MM.1S (cell line): Measurements from ENCODE around the gene PNMT.
A peak's percentile ranks its signal among the peaks of the same experiment; 100 is the strongest.

Experiments used
- DNase-seq: peaks from one replicate; pipeline ENCODE4 v3.0.0-alpha.2; 2015
- H2AFZ ChIP-seq: fragments of 300-600 bp; sonication (generic); 2 replicates; pipeline ENCODE4 v1.6.0; 2016; ENCODE audit warnings: antibody characterized with exemption, low read length
- H3F3A ChIP-seq: fragments of 300-600 bp; sonication (generic); 2 replicates; pipeline ENCODE4 v1.6.1; 2016; ENCODE audit warnings: mild to moderate bottlenecking, antibody characterized with exemption, low read length, moderate library complexity, mixed read lengths; ENCODE audit not compliant: insufficient read depth
- H3K27ac ChIP-seq: fragments of 300-600 bp; sonication (generic); 2 replicates; pipeline ENCODE4 v1.5.1; 2016; ENCODE audit warnings: mild to moderate bottlenecking, low read length
- H3K27me3 ChIP-seq: fragments of 300-600 bp; sonication (generic); replicated peaks from 2 replicates; pipeline ENCODE4 v1.6.0; 2016; ENCODE audit warnings: low read length; ENCODE audit not compliant: insufficient read depth
- H3K36me3 ChIP-seq: fragments of 300-600 bp; sonication (generic); replicated peaks from 2 replicates; pipeline ENCODE4 v1.6.1; 2016; ENCODE audit warnings: mild to moderate bottlenecking, low read length, mixed read lengths; ENCODE audit not compliant: insufficient read depth
- H3K4me1 ChIP-seq: fragments of 300-600 bp; sonication (generic); 2 replicates; pipeline ENCODE4 v1.6.1; 2016; ENCODE audit warnings: low read length, mixed read lengths
- H3K4me2 ChIP-seq: fragments of 300-600 bp; sonication (generic); 2 replicates; pipeline ENCODE4 v1.6.0; 2016; ENCODE audit warnings: low read depth, low read length
- H3K4me3 ChIP-seq: fragments of 300-600 bp; sonication (generic); 2 replicates; pipeline ENCODE4 v1.5.1; 2016; ENCODE audit warnings: low read length, mixed read lengths
- H3K79me2 ChIP-seq: fragments of 300-600 bp; sonication (generic); 2 replicates; pipeline ENCODE4 v1.6.1; 2016; ENCODE audit warnings: mixed run types, low read length, mixed read lengths
- H3K9ac ChIP-seq: fragments of 300-600 bp; sonication (generic); 2 replicates; pipeline ENCODE4 v1.6.1; 2016; ENCODE audit warnings: low read length, mixed read lengths
- H3K9me2 ChIP-seq: fragments of 300-600 bp; sonication (generic); replicated peaks from 2 replicates; pipeline ENCODE4 v1.6.1; 2016; ENCODE audit warnings: mild to moderate bottlenecking, low read length, mixed read lengths; ENCODE audit not compliant: insufficient read depth
- H3K9me3 ChIP-seq: fragments of 300-600 bp; sonication (generic); replicated peaks from 2 replicates; pipeline ENCODE4 v1.6.1; 2016; ENCODE audit warnings: mild to moderate bottlenecking, low read length, mixed read lengths; ENCODE audit not compliant: insufficient read depth
- H4K20me1 ChIP-seq: fragments of 300-600 bp; sonication (generic); 2 replicates; pipeline ENCODE4 v1.6.1; 2016; ENCODE audit warnings: mild to moderate bottlenecking, low read length, moderate library complexity, mixed read lengths; ENCODE audit not compliant: insufficient read depth
- EZH2 ChIP-seq: fragments of 300-600 bp; sonication (generic); optimal IDR thresholded peaks from 2 replicates; pipeline ENCODE3; 2017; ENCODE audit warnings: low read depth, mild to moderate bottlenecking, antibody characterized with exemption, low read length, mixed read lengths
- EZH2phosphoT487 ChIP-seq: fragments of 300-600 bp; sonication (generic); IDR thresholded peaks from 2 replicates; pipeline ENCODE4 v1.6.1; 2018; ENCODE audit warnings: antibody characterized with exemption, low read length
- TF ChIP-seq, protein P1 (sequence below): fragments of 300-600 bp; sonication (generic); IDR thresholded peaks from 2 replicates; pipeline ENCODE4 v1.5.1; 2016; ENCODE audit warnings: antibody characterized with exemption, low read length, mixed read lengths

Gene PNMT

DNA sequence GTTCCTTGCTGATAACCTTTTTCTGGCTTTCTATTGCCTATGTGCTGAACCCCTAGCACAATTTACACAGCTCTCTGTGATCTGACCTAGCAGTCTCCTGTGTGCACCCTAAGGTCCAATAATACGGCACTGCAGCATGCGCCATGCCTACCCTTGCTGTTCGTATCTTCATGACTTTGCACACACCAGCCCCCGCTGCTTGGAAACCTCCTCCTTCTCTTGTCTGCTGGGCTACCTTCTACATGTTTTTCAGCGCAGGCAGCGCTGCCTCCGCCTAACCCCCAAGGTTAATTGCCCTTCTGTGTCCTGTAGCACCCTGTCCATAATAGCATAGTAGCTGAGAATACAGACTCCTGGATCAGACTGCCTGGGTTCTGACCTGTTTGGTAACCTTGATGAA, 29.9 kb upstream of the PNMT start:
- Histone ChIP-seq H3K9me3 (no peaks in the 10 kb centered on the region), H3K4me1 (peaks cover 9% of the 10 kb centered on the region), H3K79me2 (peaks cover 61% of the 10 kb centered on the region), H3K4me3 (peak overlapping the region; percentile 97; the same call in 1 of the 2 replicates), H3K4me2 (peak overlapping the region; percentile 99), H3K9ac (peak overlapping the region; percentile 86; the same call in 1 of the 2 replicates), H2AFZ (no peak overlapping the region), H3K27ac (no peak overlapping the region), H3K9me2 (no peaks in the 10 kb centered on the region), H3K36me3 (no peaks in the 10 kb centered on the region), H4K20me1 (peaks cover 10% of the 10 kb centered on the region; the same call in 1 of the 2 replicates), H3K27me3 (0 out of 2 replicates have a peak, but pooled peaks cover under 1% of the 10 kb centered on the region), H3F3A (no peaks in the 10 kb centered on the region)
- DNase-seq = no peak
- TF ChIP-seq EZH2 = no peak
- TF ChIP-seq, protein P1, sequence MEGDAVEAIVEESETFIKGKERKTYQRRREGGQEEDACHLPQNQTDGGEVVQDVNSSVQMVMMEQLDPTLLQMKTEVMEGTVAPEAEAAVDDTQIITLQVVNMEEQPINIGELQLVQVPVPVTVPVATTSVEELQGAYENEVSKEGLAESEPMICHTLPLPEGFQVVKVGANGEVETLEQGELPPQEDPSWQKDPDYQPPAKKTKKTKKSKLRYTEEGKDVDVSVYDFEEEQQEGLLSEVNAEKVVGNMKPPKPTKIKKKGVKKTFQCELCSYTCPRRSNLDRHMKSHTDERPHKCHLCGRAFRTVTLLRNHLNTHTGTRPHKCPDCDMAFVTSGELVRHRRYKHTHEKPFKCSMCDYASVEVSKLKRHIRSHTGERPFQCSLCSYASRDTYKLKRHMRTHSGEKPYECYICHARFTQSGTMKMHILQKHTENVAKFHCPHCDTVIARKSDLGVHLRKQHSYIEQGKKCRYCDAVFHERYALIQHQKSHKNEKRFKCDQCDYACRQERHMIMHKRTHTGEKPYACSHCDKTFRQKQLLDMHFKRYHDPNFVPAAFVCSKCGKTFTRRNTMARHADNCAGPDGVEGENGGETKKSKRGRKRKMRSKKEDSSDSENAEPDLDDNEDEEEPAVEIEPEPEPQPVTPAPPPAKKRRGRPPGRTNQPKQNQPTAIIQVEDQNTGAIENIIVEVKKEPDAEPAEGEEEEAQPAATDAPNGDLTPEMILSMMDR = no peak
- no peak for TF ChIP-seq EZH2phosphoT487

DNA sequence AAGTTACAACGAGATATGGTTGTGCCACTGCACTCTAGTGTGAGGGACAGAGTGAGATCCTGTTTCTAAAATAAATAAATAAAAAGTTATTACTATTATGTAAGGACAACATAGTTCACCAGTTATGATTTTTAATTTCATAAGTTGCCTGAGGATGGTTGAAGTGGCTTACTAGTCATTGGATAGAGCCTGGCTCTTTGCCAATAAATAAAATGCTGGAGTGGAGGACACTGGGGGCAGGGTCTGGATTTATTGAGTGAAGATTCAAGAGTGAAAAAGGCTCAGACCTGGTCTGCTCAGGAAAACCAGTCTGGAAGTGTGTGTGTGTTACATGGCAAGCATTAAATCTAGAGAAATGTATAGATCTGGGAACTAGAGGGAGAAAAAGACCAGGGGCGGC, 29.2 kb upstream of the PNMT start:
- TF ChIP-seq EZH2phosphoT487 (no peak), EZH2 (no peak)
- TF ChIP-seq, protein P1 = no peak
- no peaks in the 10 kb centered on the region for H3K36me3 ChIP-seq
- H3K27ac ChIP-seq = no peak overlapping the region
- no peaks in the 10 kb centered on the region for H3K27me3 ChIP-seq
- DNase-seq = no peak
- peaks cover 10% of the 10 kb centered on the region; the same call in 1 of the 2 replicates for H4K20me1 ChIP-seq
- H3F3A ChIP-seq = no peaks in the 10 kb centered on the region
- peaks cover 9% of the 10 kb centered on the region for H3K4me1 ChIP-seq
- H3K79me2 ChIP-seq = peaks cover 69% of the 10 kb centered on the region
- H2AFZ ChIP-seq = no peak overlapping the region
- H3K9me2 ChIP-seq = no peaks in the 10 kb centered on the region
- no peaks in the 10 kb centered on the region for H3K9me3 ChIP-seq
- no peak overlapping the region for H3K9ac ChIP-seq
- H3K4me3 ChIP-seq = no peak overlapping the region
- H3K4me2 ChIP-seq = no peak overlapping the region

DNA sequence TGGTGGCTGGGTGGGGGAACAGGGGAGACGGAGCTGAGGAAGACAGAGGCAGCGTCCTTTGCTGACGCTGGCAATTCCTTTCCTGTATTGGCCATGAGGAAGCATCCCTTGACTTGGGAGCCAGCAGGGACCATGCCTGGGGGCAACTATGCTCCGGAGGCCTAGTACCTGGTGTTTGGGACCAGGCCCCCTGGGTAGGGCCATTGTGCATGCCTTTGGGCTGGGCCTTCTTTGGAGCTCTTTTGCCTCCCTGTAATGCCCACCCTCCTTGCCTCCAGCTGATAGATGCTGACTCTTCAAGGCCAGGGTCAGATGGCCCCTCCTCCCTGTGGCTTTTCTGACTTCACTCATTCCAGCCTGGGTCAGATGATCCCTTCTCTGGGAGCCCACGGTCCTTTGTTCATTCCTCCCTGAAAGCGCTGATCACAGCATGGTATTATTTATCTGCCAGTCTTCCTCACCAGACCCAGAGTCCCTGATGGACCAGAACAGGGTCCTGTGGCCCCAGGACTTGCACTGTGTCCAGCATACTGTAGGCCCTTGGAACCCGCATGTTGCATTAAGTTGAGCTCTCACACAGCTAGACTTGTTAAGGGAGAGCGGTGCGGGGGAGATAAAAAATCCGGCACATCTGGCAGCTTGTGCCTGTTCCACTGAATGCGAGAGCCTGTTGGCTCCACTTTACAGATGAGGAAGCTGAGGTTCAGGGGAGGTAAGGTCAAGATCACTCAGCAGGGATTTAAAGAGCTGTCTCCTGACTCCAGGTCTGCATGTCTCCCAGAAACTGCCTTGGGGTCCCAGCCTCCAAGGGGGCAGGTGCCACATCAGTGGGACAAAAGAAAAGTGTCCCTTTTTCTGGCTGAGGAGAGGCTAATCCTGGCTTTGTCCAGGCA, 28.4 kb upstream of the PNMT start:
- Histone ChIP-seq H3K9ac (no peak overlapping the region), H4K20me1 (peaks cover 10% of the 10 kb centered on the region; the same call in 1 of the 2 replicates), H3K4me1 (peaks cover 9% of the 10 kb centered on the region), H2AFZ (no peak overlapping the region), H3K9me3 (no peaks in the 10 kb centered on the region), H3K36me3 (no peaks in the 10 kb centered on the region), H3K79me2 (peaks cover 74% of the 10 kb centered on the region), H3K9me2 (no peaks in the 10 kb centered on the region), H3F3A (no peaks in the 10 kb centered on the region), H3K27me3 (no peaks in the 10 kb centered on the region), H3K27ac (no peak overlapping the region), H3K4me2 (no peak overlapping the region), H3K4me3 (no peak overlapping the region)
- TF ChIP-seq EZH2phosphoT487 (no peak), EZH2 (no peak)
- TF ChIP-seq, protein P1 = no peak
- DNase-seq = no peak
